ENCODE results near the gene PDE4A. TPM values are rescaled to one million over a fixed set of nuclear protein-coding genes. Genes with fewer than 3 reads are reported as not detected.
"Not testable (repeated sequence)": the region's sequence is repeated elsewhere in the genome, so short reads cannot be mapped to it uniquely, and the experiment has no call there.

PDE4A gene
- 1 to 10 TPM; 2.0 to 3.8 (median 2.6) TPM for polyA plus RNA-seq (ENCODE audit: insufficient read length in 4 of 4)

DNA sequence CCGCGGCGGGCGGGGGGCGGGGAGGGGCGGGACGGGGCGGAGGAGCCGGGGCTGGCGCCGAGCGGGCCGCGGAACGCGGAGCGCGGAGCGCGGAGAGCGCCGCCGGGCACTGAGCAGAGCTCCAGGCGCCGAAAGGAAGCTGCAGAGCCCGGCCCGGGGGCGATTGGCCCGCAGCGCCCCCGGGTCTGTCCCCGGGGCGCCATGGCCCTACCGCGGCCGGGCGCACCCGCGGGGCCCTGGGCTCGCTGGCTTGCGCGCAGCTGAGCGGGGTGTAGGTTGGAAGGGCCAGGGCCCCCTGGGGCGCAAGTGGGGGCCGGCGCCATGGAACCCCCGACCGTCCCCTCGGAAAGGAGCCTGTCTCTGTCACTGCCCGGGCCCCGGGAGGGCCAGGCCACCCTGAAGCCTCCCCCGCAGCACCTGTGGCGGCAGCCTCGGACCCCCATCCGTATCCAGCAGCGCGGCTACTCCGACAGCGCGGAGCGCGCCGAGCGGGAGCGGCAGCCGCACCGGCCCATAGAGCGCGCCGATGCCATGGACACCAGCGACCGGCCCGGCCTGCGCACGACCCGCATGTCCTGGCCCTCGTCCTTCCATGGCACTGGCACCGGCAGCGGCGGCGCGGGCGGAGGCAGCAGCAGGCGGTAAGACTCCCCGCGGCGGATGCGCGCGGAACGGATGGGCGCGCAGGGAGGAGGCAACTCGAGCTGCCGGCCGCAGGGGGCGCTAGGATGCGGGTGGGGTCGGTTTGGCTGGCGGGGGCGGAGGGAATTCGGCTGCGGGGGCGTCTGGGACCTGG is at the start of gene PDE4A:
Gene PDE4A, plus strand, starts transcription at position 95 of the 796 bp plus-strand sequence. Its CDS starts 227 bp downstream, at position 322.
- DNase-seq (ENCODE audit: low read depth in 4 of 4, low spot score in 2 of 4): no peak

DNA sequence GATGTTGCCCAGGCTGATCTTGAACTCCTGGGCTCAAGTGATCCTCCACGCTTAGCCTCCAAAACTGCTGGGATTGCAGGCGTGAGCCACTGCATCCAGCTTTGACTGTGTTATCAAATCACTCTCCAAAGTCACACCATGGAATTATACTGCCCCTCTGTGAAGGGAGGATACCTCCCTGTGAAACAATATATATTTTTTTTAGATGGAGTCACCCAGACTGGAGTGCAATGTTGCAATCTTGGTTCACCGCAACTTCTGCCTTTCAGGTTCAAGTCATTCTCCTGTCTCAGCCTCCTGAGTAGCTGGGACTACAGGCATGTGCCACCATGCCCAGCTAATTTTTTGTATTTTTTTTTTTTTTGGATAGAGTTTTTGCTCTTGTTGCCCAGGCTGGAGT is 47.6 kb upstream of the PDE4A start:
- no peak for DNase-seq (ENCODE audit: low read depth in 4 of 4, low spot score in 2 of 4)

DNA sequence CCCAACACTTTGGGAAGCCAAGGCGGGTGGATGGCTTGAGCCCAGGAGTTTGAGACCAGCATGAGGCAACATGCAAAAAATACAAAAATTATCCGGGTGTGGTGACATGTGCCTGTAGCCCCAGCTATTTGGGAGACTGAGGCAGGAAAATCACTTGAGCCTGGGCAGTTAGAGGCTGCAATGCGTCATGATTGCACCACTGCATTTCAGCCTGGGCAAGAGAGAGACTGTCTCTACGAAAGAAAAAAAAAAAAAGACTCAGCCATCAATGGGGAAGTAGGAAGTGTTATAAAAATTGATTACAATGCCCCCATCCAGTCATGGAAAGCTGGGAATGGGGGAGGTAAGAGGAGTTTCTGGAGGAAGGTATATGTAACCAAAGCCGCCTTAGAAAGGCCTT is 45.4 kb upstream of the PDE4A start:
- DNase-seq (ENCODE audit: low read depth in 4 of 4, low spot score in 2 of 4): no peak

DNA sequence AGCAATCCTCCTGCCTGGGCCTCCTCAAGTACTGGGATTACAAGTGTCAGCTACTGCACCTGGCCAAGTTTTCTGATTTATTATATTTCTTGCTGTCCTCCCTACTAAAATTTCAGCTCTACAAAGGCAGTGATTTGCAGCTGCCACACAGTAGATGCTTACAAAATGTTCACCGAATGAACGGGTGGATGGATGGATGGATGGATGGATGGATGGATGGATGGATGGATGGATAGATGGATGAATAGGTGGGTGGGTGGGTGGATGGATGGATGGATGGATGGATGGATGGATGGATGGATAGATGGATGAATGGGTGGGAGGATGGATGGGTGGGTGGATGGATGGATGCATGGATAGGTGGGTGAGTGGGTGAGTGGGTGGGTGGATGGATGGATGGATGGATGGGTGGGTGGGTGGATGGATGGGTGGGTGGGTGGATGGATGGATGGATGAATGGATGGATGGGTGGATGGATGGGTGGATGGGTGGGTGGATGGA is 43.1 kb upstream of the PDE4A start:
- DNase-seq (ENCODE audit: low read depth in 4 of 4, low spot score in 2 of 4): not testable (repeated sequence)

DNA sequence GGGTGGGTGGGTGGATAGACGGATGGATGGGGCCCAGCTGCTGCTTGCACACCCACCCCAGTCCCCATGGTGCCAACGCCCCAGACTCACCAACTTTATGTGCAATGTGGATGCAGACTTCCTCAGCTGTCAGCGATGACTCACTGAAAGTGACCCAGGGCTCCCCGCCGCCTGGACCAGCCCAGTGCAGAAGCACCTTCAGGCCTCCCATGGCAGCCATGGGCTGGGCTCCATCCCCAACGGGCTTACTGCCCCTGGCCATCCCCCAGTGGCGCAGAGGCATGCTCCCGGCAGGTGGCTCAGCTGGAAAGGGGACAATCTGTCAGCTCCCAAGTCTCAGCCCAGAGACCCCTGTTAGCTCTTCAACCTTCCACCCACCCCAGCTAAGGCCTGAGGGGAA is 42.2 kb upstream of the PDE4A start:
- DNase-seq (ENCODE audit: low read depth in 4 of 4, low spot score in 2 of 4): no peak

DNA sequence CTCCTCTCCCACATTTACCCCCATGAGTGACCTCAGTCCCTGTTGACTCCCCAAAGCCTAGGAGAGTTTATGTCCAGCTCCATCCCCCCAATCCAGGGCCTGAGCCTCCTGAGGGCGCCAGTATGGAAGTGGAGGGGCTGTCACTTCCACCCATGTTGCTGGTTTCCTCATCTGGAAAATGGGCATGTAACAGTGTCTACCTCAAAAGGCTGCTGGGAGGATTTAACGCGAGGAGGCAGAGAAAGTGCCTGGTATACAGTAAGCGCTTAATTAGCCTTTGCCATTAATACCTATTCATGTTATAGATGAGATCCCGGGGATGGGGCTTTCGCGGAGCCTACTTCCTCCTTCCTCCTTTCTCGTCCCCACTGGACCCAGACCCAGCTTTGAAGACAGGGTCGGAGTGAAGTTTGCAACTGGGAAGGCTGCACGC is 40.4 kb upstream of the PDE4A start:
- DNase-seq (ENCODE audit: low read depth in 4 of 4, low spot score in 2 of 4): no peak

DNA sequence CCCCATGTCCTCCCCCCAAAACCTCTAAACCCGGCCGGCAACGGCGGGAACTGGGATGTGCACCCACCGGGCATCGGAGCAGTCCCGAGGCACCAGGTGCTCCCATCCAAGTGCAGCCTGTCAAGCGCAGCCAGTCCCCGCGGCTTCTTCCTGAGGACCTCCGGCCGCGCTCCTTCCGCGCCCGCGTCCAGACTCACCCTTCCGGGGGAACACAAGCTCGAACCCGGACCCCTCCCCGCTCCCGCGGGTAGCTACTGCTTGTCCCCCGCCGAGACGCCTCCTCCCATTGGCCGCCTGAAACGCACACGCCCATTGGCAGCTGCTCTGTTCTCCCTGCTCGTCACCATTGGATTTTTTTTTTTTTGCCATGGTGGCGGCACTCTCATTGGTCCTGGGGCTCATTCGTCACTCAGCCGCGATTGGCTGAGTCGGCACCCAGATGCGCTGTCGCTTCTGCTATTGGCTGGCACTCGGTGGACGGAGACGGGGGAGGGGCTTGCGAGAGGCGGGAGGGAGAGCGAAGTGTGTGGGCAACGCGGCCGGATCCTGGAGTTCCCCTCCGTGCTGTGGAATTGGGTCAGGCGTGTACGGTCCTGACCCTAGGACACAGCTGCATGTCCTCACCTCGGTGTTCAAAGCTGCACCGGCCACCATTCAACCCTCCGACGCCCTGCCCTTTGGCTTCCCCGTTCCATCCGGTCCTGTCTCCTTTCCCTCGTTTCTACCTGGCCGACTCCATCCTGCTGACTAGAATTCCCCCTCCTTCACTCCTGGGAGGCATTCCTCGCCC is 39.8 kb upstream of the PDE4A start, which contains the start of gene TYK2:
Gene TYK2, minus strand, starts transcription at position 260 of the 790 bp plus-strand sequence. CDS start 2,166 bp downstream, outside the sequence.
- peak; percentile 94 to 99 (median 97) for DNase-seq (ENCODE audit: low read depth in 4 of 4, low spot score in 2 of 4)

DNA sequence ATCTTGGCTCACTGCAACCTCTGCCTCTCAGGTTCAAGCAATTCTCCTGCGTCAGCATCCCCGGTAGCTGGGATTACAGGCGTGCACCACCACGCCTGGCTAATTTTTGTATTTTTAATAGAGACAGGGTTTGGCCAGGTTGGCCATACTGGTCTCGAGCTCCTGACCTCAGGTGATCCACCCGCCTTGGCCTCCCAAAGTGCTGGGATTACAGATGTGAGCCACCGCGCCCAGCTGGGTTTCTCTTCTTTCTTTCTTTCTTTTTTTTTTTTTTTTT is 37.2 kb upstream of the PDE4A start:
- DNase-seq (ENCODE audit: low read depth in 4 of 4, low spot score in 2 of 4): not testable (repeated sequence)

DNA sequence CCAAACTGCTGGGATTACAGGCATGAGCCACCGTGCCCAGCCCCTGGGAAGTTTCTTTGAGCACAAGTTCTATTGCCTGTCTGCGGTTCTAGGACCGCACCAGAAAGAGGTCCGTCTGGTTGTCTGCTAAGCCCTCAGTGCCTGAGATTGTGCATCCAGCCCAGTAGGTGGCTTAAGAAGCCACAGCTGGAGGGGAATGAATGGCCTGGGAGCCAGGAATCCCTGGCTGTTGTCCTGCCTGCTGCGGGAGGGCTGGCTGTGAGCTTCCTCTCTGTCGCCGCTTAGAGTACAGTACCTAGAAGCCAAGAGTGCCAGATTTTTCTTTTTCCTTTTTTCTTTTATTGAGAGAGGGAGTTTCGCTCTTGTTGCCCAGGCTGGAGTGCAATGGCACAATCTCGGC is 35.8 kb upstream of the PDE4A start:
- DNase-seq (ENCODE audit: low read depth in 4 of 4, low spot score in 2 of 4): no peak

DNA sequence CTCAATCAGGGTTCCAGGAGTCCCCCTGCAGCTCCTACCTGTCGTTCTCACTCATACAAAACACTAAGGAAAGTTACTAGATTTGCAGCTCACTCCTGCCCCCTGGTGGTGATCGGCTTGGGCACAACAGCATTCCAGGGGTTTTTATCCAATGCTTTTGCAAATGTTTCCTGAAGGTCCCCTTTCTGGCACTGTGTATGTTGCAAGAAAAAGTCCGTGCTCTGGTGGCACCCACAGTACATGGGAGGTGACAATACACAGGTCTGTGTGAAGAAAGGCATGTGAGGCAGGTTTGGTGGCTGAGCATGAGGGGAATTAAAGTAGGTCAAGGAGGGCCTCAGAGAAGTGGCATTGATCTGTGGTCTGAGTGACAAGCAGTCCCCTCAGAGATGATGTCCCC is 31.4 kb upstream of the PDE4A start:
- DNase-seq (ENCODE audit: low read depth in 4 of 4, low spot score in 2 of 4): peak in 3 of 4 donors; percentile 68 to 79 (median 70)

DNA sequence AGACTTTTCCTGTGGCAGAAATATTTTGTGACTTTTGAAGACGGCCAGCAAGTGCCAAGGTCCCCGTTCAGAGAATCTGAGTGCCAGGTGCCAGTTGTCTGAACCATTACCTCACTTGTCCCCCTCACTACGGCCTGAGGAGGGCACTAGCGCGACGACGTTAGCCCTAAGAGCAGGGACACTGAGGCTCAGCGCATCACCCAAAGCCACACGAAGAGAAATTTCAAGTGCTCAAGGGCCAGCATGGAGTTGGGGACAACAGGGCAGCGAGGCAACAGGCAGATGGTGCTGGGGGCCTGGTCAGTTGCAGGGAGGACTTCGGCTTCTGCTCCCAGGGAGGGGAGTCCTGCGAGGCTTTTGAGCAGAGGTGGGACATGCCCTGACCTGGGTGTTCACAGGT is 30.5 kb upstream of the PDE4A start:
- DNase-seq (ENCODE audit: low read depth in 4 of 4, low spot score in 2 of 4): no peak

DNA sequence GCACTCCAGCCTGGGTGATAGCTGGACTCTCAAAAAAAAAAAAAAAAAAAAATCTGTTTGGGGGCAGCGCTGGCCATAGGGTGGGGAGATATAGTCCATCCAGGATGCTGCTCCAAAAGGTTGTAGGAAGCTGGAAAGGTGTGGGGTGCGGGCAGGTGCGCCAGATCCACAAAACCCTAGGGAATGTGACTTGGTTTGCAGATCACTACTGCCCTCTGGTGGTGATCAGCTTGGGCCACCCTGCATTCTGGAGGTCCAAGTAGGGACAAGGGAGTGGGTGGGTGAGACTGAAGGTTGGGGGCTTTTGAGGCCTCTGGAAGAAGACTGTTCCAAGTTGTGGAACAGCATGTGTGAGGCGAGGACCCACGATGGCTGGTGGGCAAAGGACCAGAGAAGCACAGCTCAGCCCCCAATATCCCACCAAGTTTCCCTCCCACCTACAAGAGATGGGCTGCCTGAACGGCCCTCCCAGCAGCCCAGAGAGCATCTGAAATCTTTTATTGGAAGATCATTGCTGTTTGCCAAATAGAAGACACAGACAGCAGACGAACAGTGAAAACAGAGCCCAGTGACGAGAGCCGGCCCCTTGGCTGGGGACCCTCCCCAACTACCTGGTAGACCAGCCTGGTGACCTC is 29.6 kb upstream of the PDE4A start:
- DNase-seq (ENCODE audit: low read depth in 4 of 4, low spot score in 2 of 4): peak in 3 of 4 donors; percentile 34 to 44 (median 42)

DNA sequence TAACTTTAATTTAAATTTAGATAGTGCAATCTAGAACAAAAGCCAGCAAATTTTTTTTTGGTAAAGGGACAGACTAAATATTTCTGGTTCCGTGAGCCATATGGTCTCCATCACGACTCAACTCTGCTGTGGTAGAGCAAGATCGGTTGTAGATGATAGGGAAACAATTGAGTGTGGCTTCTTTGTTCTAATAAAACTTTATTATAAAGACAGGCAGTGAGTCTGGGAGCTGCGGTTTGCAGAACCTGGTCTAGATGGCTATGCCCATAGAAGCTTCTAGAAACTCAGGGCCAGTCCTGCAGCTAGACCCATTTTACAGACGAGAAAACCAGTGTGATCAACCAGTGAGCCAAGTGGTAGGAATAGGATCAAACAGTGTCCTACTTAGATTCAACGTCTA is 28.2 kb upstream of the PDE4A start:
- DNase-seq (ENCODE audit: low read depth in 4 of 4, low spot score in 2 of 4): no peak

DNA sequence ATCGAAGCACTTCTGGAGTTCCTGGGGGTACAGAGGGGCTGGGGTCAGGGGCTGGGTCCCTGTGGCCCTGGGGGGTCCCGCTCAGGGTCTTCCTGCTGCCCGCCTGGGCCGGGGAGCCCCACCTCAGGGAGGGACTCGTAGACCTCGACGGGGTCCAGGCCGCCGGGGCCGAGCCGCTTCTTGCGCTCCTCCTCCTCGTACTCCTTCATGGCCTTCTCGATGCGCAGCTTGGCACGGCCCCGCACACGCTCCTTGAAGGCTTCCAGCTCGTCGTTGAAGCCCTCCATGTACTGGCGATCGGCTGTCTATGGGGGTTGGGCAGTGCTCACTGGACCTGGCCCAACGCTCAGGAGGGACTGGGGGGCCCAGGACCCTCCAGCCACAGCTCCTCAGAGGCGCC is 27.2 kb upstream of the PDE4A start:
- no peak for DNase-seq (ENCODE audit: low read depth in 4 of 4, low spot score in 2 of 4)

DNA sequence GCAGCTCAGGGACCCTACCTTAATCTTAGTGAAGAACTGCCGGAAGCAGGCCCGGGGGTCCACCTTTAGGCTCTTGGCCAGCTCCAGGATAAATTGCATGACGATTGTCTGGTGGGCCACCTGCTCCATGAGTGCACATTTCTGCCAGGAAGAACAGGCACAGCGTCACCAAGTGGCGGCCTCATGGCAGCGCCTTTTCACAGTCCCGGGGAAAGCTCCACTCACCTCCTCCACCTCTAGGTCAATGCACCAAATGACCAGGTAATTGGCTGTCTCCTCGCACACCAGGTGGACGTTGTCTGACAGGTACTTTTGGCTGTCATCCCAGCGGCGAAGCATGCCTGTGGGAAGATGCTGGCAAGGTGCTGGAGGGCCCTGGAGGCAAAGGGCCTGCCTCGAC is 25.3 kb upstream of the PDE4A start:
- DNase-seq (ENCODE audit: low read depth in 4 of 4, low spot score in 2 of 4): no peak

DNA sequence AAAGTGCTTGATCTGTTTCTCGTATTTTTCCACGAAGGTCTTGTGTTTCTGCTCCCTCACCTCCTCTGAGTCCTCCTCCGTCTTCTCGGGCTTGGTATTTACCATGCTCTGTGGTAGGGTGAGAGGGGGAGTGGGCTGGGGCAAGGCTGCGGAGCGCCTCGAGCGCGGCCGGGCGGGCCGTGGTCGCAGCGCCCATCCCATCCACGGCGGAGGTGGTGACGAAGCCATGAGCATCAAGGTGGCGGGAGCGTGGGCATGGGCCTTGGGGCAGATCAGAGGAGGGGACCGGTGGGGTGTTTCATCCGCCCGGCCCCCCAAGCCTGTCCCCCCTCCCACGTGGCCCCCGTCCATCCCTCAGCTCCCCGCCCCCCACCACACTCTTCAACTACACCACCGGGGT is 24.9 kb upstream of the PDE4A start:
- DNase-seq (ENCODE audit: low read depth in 4 of 4, low spot score in 2 of 4): no peak

DNA sequence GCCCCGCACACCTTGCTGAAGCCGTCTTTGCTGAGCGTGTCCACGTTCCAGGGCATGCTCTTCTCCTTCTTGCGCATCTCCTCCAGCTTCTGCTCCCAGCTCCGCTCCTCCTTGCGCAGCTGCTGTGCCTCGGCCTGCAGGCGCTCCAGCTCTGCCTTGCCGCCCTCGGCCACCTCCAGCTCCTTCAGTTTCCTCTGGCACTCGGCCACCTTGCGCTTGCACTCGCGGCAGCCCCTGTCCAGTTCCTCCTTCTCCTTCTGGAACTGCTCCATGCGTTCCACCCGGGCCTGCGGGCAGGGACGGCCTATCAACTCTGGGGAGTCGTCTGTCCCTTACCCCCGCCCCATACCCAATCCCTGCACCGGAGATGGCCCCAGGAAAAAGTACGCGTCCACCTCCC is 24.4 kb upstream of the PDE4A start:
- DNase-seq (ENCODE audit: low read depth in 4 of 4, low spot score in 2 of 4): no peak

DNA sequence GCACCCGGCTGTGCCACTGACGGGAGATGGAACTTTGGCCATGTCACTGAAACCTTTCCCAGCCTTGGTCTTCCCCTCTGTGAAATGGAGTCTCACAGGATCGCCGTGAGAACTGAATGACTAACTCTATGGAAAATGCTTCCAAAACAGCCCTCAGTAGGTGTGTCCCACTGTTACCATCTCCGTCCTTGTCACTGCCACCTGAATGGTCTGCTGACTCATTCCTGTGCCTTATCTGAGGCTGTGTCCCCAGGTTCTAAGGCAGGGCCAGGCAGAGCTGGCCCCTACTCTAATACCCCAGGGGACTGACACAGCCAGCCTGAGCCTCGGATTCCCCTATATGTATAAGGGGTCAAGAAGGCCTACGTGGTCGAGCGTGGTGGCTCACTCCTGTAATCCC is 21.5 kb upstream of the PDE4A start:
- no peak for DNase-seq (ENCODE audit: low read depth in 4 of 4, low spot score in 2 of 4)

DNA sequence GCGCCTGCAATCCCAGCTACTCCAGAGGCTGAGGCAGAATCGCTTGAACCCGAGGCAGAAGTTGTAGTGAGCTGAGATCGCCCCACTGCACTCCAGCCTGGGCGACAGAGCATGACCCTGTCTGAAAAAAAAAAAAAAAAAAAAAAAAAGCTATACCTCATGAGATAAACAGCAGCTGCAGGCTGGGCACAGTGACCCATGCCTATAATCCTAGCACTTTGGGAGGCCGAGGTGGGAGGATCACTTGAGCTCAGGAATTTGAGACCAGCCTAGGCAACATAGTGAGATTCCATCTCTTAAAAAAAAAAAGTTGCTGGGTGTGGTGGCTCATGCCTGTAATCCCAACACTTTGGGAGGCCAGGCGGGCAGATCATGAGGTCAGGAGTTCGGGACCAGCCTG is 21.0 kb upstream of the PDE4A start:
- DNase-seq (ENCODE audit: low read depth in 4 of 4, low spot score in 2 of 4): not testable (repeated sequence)

DNA sequence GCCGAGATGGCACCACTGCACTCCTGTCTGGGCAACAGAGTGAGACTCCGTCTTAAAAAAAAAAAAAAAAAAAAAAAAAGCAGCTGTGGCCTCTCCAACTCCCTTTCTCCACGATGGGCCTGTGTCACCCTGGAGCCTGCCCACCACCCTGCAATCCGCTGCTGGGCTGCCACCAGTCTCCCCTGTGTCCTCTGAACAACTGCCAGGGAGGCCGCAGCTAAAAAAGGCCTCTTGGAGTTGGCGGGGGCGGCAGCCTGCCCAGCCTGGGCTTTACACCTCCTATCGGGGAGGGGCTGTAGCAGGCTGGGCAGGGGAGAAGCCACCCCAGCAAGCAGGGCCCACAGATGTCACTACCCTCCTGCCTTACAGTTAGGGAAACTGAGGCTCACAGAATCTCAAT is 20.5 kb upstream of the PDE4A start:
- DNase-seq (ENCODE audit: low read depth in 4 of 4, low spot score in 2 of 4): no peak

DNA sequence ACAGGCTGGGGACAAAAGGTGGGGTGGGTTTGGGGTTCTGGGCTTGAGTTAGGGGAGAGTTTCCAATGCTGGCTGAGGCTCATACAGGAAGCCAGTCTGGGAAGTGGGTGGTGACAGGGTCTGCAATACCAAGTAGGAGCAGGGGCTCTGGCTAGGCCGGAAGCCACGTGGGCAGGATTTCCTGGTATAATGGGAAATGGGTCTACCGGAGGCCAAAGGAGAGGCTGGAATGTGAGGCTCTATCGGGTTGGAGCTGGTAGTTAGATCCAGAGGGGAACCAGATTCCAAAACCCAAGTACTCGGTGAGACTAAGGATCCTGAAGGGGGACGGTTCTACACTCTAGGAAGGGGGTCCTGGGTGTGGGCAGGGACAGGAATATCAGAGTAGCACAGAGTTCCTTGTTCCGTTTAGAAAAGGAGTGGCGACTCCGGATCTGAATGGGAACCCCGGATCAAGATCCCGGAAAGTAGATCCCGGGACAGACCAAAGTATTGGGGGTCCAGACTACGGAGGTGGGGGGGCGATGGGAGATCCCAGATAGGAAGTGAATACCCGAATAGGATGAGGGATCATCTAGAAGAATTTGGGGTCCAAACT is 17.8 kb upstream of the PDE4A start:
- DNase-seq (ENCODE audit: low read depth in 4 of 4, low spot score in 2 of 4): no peak

All from left renal cortex interstitium (tissue), 4 donors.